ENCODE data around the gene KRT76.

Gene KRT76

DNA sequence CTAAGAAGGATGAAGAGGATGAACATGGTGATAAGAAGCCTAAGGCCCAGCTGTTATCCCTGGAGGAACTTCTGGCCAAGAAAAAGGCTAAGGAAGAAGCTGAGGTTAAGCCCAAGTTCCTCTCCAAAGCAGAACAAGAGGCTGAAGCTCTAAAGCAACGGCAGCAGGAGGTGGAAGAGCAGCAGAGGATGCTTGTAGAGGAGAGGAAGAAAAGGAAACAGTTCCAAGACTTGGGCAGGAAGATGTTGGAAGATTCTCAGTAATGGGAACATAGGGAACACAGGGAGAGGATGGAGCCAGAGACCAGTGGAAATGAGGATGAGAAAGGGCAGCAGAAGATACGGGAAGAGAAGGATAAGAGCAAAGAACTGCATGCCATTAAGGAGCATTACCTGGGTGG is 46.4 kb downstream of the KRT76 start:
- Histone ChIP-seq H3K9ac (ENCODE audit: low read depth, low read length) (no peak overlapping the region), H3K27me3 (ENCODE audit: control insufficient read depth, insufficient read depth, low read length) (peaks cover 19% of the 10 kb centered on the region), H3K4me1 (ENCODE audit: control insufficient read depth, insufficient read depth, low read length) (no peaks in the 10 kb centered on the region), H3K36me3 (ENCODE audit: insufficient read depth, low read length) (no peaks in the 10 kb centered on the region), H3K4me2 (ENCODE audit: low read length) (no peak overlapping the region), H3K4me3 (ENCODE audit: low read length) (no peak overlapping the region), H3K9me3 (replicated peaks; ENCODE audit: low read length) (no peaks in the 10 kb centered on the region)

DNA sequence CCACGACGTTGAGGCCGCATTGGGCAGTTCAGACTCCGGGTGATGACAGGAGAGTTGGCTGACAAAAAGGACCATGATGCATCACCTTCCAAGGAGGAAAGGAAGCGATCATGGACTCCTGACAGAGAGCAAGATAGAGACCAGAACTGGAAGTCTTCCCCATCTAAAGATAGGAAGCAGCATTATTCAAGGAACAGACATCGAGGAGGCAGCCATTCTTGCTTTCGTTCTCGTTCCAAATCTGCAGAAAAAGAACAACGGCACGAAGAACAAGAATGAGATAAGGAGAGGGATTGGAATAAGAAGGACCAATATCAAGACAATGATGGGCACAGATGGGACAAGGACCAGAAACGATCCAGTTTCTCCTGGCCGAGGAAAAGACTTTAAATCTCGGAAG is 46.8 kb downstream of the KRT76 start:
- Histone ChIP-seq H3K9ac (ENCODE audit: low read depth, low read length) (no peak overlapping the region), H3K36me3 (ENCODE audit: insufficient read depth, low read length) (no peaks in the 10 kb centered on the region), H3K4me2 (ENCODE audit: low read length) (no peak overlapping the region), H3K27me3 (ENCODE audit: control insufficient read depth, insufficient read depth, low read length) (peaks cover 19% of the 10 kb centered on the region), H3K4me1 (ENCODE audit: control insufficient read depth, insufficient read depth, low read length) (no peaks in the 10 kb centered on the region), H3K9me3 (replicated peaks; ENCODE audit: low read length) (no peaks in the 10 kb centered on the region), H3K4me3 (ENCODE audit: low read length) (no peak overlapping the region)

DNA sequence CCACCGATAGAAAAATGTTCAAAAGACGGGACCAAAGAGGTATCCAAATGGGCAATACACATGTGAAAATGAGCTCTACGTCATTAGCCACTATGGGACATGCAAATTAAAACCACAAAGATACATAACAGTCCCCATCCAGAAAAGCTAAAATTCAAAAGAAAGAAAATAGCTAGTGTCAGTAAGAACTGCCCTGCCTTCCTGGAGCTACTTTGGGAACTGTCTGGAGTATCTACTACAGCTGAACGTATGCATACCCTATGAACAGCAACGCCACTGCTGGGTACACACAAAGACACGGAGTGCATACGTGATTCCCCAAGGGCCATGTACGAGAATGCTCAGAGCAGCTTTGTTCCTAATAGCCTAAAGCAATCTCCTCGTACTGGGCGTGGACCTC is 48.0 kb downstream of the KRT76 start:
- H3K9ac ChIP-seq (ENCODE audit: low read depth, low read length): no peak overlapping the region
- H3K9me3 ChIP-seq (replicated peaks; ENCODE audit: low read length): no peaks in the 10 kb centered on the region
- H3K4me1 ChIP-seq (ENCODE audit: control insufficient read depth, insufficient read depth, low read length): no peaks in the 10 kb centered on the region
- peaks cover 16% of the 10 kb centered on the region for H3K27me3 ChIP-seq (ENCODE audit: control insufficient read depth, insufficient read depth, low read length)
- no peak overlapping the region for H3K4me2 ChIP-seq (ENCODE audit: low read length)
- no peak overlapping the region for H3K4me3 ChIP-seq (ENCODE audit: low read length)
- H3K36me3 ChIP-seq (ENCODE audit: insufficient read depth, low read length): no peaks in the 10 kb centered on the region

DNA sequence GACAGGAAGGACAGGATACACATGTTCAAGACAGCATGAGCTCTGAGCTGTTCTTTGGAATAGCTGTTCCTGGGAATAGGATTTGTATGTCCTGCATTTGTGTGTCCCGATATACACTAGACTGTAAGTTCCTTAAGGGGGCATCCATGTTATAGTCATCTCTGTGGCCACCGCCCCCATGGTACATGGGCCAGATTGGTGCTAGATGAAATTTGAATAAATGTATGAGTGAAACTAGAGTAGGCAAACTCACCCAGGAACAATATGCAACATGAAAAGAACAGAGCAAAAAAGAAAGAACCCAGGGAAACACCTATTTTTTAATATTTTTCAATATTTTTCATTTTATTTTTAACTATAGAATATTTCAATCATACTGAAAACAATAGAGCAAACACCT is 48.8 kb downstream of the KRT76 start:
- H3K4me3 ChIP-seq (ENCODE audit: low read length): no peak overlapping the region
- no peak overlapping the region for H3K4me2 ChIP-seq (ENCODE audit: low read length)
- H3K36me3 ChIP-seq (ENCODE audit: insufficient read depth, low read length): no peaks in the 10 kb centered on the region
- H3K27me3 ChIP-seq (ENCODE audit: control insufficient read depth, insufficient read depth, low read length): peaks cover 14% of the 10 kb centered on the region
- H3K4me1 ChIP-seq (ENCODE audit: control insufficient read depth, insufficient read depth, low read length): no peaks in the 10 kb centered on the region
- H3K9ac ChIP-seq (ENCODE audit: low read depth, low read length): no peak overlapping the region
- no peaks in the 10 kb centered on the region for H3K9me3 ChIP-seq (replicated peaks; ENCODE audit: low read length)

DNA sequence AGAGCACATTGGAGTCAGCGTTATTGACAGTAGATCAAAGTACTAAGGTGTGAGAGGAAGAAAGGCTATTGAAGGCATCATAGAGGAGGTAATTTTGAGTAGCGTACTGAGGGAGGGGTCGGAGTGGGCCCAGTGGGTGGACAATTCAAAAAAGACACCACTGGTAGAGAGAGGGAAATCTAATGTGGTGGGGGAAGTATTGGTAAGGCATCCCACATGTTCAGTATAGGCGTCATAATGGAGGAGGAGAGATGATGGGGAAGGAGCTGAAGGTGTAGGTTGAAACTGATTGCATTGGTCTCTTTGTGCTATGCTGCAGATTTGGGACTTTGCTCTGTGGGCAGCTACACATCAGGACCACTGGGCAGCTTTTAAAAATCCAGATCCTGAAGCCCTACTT is 50.1 kb downstream of the KRT76 start:
- no peaks in the 10 kb centered on the region for H3K36me3 ChIP-seq (ENCODE audit: insufficient read depth, low read length)
- no peaks in the 10 kb centered on the region for H3K9me3 ChIP-seq (replicated peaks; ENCODE audit: low read length)
- no peaks in the 10 kb centered on the region for H3K4me1 ChIP-seq (ENCODE audit: control insufficient read depth, insufficient read depth, low read length)
- H3K9ac ChIP-seq (ENCODE audit: low read depth, low read length): no peak overlapping the region
- H3K4me2 ChIP-seq (ENCODE audit: low read length): no peak overlapping the region
- peaks cover 24% of the 10 kb centered on the region for H3K27me3 ChIP-seq (ENCODE audit: control insufficient read depth, insufficient read depth, low read length)
- no peak overlapping the region for H3K4me3 ChIP-seq (ENCODE audit: low read length)

DNA sequence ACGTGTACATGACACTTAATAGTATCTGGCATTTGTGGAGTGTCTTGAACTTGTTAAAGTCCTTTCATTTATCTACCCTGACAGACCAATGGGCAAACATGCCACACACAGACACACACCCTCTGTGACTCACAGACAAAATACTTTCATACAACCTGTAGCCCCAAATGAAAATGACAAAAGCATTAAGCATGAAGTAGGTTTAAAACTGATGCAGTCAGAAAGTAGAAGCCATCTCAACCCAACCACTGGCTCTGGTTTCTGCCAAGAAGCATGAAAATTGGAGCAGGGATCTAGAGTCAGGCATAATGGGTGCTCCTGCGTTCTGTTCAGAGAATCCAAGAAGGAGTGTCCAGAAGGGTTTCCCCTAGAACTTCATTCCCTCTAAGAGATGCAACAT is 50.7 kb downstream of the KRT76 start:
- H3K9me3 ChIP-seq (replicated peaks; ENCODE audit: low read length): no peaks in the 10 kb centered on the region
- H3K4me1 ChIP-seq (ENCODE audit: control insufficient read depth, insufficient read depth, low read length): no peaks in the 10 kb centered on the region
- no peak overlapping the region for H3K9ac ChIP-seq (ENCODE audit: low read depth, low read length)
- peaks cover 27% of the 10 kb centered on the region for H3K27me3 ChIP-seq (ENCODE audit: control insufficient read depth, insufficient read depth, low read length)
- H3K4me2 ChIP-seq (ENCODE audit: low read length): no peak overlapping the region
- no peaks in the 10 kb centered on the region for H3K36me3 ChIP-seq (ENCODE audit: insufficient read depth, low read length)
- no peak overlapping the region for H3K4me3 ChIP-seq (ENCODE audit: low read length)

DNA sequence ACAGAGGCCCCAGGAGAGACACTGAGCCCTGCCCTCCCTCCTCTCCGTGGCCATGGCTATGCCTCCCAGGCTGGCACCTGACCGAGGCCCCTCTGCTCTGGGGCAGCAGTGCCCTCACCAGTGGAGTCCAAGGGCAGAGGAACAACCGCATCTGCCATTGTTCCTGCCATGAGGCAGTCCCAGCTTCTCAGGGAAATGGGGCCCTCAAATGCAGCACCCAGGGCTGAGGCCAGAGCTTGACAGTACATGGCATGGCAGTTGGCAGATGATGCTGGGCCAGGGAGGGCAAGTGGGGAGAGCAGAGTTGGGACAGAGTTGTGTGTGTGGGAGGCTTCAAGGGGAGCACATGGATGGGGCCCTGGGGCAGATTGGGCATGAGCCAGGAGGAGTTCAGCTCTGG is 52.8 kb downstream of the KRT76 start:
- Histone ChIP-seq H3K36me3 (ENCODE audit: insufficient read depth, low read length) (no peaks in the 10 kb centered on the region), H3K4me3 (ENCODE audit: low read length) (no peak overlapping the region), H3K4me2 (ENCODE audit: low read length) (no peak overlapping the region), H3K9me3 (replicated peaks; ENCODE audit: low read length) (no peaks in the 10 kb centered on the region), H3K4me1 (ENCODE audit: control insufficient read depth, insufficient read depth, low read length) (no peaks in the 10 kb centered on the region), H3K9ac (ENCODE audit: low read depth, low read length) (no peak overlapping the region), H3K27me3 (ENCODE audit: control insufficient read depth, insufficient read depth, low read length) (peaks cover 27% of the 10 kb centered on the region)

DNA sequence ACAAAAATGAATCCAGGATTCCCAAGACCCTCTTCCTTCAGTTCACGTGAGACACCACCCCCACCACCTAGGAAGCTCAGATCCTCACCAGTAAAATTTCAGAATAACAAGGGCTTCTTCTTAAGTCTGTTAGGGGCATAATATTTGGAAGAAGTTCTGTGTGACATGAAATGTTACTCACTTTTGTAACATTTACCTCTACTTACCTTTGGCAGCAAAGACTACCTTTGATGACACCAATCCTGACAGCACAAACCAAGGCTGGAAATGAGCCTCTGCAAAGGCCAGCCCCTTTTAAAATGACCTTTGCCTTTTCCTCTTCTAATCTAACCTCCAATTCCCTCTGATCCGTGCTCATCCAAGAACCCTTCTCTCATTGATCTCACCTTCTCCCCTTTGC is 54.5 kb downstream of the KRT76 start:
- H3K9me3 ChIP-seq (replicated peaks; ENCODE audit: low read length): no peaks in the 10 kb centered on the region
- H3K27me3 ChIP-seq (ENCODE audit: control insufficient read depth, insufficient read depth, low read length): peaks cover 35% of the 10 kb centered on the region
- no peaks in the 10 kb centered on the region for H3K4me1 ChIP-seq (ENCODE audit: control insufficient read depth, insufficient read depth, low read length)
- no peak overlapping the region for H3K9ac ChIP-seq (ENCODE audit: low read depth, low read length)
- no peak overlapping the region for H3K4me3 ChIP-seq (ENCODE audit: low read length)
- no peaks in the 10 kb centered on the region for H3K36me3 ChIP-seq (ENCODE audit: insufficient read depth, low read length)
- H3K4me2 ChIP-seq (ENCODE audit: low read length): no peak overlapping the region

DNA sequence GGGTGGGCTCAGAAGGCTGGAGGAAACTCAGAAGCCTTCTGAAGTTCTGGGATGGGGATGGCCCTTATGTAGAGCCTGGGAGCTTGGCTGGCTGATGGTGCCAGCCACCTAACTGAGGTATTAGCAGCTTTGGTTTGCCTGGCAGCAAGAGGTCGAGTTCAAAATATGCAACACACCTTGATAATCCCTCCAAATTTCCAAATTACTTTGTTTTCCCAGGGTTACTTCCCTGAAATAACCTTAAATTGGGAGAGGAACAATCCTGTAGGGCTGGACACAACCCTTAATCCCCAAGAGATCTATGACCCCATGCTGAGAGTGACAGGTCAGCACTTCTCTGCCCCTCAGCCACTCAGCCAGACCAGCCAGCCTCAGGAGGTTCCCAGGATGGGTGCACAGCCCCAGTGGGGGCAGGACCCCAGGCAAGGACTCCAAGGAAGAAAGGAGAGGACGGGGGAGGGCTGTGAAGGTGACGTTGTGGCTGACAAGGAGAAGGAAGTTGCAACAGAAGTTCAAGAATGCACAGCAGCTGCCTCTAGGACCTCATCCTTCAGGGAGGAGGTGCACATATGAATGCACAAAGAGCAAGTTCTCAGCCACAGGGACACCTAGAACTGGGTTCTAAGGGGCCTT is 55.2 kb downstream of the KRT76 start:
- H3K4me1 ChIP-seq (ENCODE audit: control insufficient read depth, insufficient read depth, low read length): no peaks in the 10 kb centered on the region
- no peak overlapping the region for H3K4me2 ChIP-seq (ENCODE audit: low read length)
- H3K27me3 ChIP-seq (ENCODE audit: control insufficient read depth, insufficient read depth, low read length): peaks cover 39% of the 10 kb centered on the region
- no peak overlapping the region for H3K4me3 ChIP-seq (ENCODE audit: low read length)
- no peaks in the 10 kb centered on the region for H3K36me3 ChIP-seq (ENCODE audit: insufficient read depth, low read length)
- no peaks in the 10 kb centered on the region for H3K9me3 ChIP-seq (replicated peaks; ENCODE audit: low read length)
- no peak overlapping the region for H3K9ac ChIP-seq (ENCODE audit: low read depth, low read length)

DNA sequence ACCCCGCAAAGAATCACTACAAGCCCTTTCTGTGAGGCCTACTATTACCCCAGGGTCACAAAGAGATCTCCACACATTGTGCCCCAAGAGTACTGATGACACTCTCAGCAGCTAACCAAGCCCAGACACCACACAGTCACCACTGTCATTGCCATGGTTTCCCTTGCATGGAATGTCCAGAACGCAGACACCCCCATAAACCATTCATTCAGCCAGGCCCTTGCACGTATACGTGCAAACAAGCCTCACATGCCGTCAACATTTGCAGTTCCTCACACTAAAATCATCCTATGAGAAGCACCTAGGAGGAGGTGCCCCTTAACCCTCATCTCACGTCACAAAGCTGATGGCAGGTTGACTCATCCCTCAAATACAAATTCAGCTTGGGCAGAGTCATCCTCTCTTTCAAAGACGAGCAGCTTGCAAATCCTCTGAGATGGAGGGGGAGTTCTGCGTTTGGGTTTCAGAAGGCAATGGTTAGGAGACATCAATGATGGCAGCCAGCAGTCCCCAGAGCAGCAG is 56.7 kb downstream of the KRT76 start:
- Histone ChIP-seq H3K4me2 (ENCODE audit: low read length) (no peak overlapping the region), H3K9me3 (replicated peaks; ENCODE audit: low read length) (no peaks in the 10 kb centered on the region), H3K27me3 (ENCODE audit: control insufficient read depth, insufficient read depth, low read length) (peaks cover 49% of the 10 kb centered on the region), H3K4me1 (ENCODE audit: control insufficient read depth, insufficient read depth, low read length) (no peaks in the 10 kb centered on the region), H3K9ac (ENCODE audit: low read depth, low read length) (no peak overlapping the region), H3K4me3 (ENCODE audit: low read length) (no peak overlapping the region), H3K36me3 (ENCODE audit: insufficient read depth, low read length) (no peaks in the 10 kb centered on the region)

All from skeletal muscle satellite cell (primary cell).